GM12878 (cell line): ENCODE results near the gene ALAS1. TPM values are rescaled to one million over a fixed set of nuclear protein-coding genes. Genes with fewer than 3 reads are reported as not detected.

Experiments
- ATAC-seq: fragments of 200-7000 bp; cut with Tn5 transposase; 3 replicates; pipeline ENCODE4 v1.9.1; 2020; ENCODE audit warnings: mild to moderate bottlenecking, moderate library complexity
- BruUV-seq: library from RNA; stranded (reverse); fragments of 400-500 nt; replicated peaks from 2 replicates; lab custom pipeline; 2021; lab: Mats Ljungman, UMichigan
- CTCF ChIA-PET: fragments of 300-600 bp; sonication (Branson Sonifier 250); formaldehyde crosslinking; extraction: SDS; loops from one replicate; lab custom pipeline; 2021; ENCODE audit warnings: inconsistent platforms; lab: Yijun Ruan, JAX
- POLR2A ChIA-PET: fragments of 350-600 bp; formaldehyde crosslinking; extraction: SDS; loops from one replicate; lab custom pipeline; 2021; ENCODE audit warnings: inconsistent platforms; lab: Charles Lee
- RAD21 ChIA-PET: fragments of 300-600 bp; sonication (Branson Sonifier 250); formaldehyde crosslinking; loops from one replicate; lab custom pipeline; 2023; ENCODE audit warnings: antibody characterized with exemption; ENCODE audit not compliant: unreplicated experiment; lab: Charles Lee
- SMC1A ChIA-PET: fragments of 300-600 bp; sonication (Branson Sonifier 250); formaldehyde crosslinking; loops from one replicate; lab custom pipeline; 2023; ENCODE audit not compliant: unreplicated experiment, uncharacterized antibody; lab: Charles Lee
- DNase-seq: peaks from one replicate; pipeline ENCODE4 v3.0.0-alpha.2; 2011; ENCODE audit warnings: low read depth, low spot score
- FAIRE-seq: peaks from 3 replicates; lab custom pipeline; 2011; peaks lifted over from hg19 to GRCh38; lab: Jason Lieb, UNC
- H2AFZ ChIP-seq: 2 replicates; pipeline ENCODE4 v1.6.0; 2011; ENCODE audit warnings: low read depth, low read length, control low read depth; ENCODE audit not compliant: control insufficient read depth
- H3K27ac ChIP-seq: 2 replicates; pipeline ENCODE4 v1.5.1; 2011; ENCODE audit warnings: control low read depth; ENCODE audit not compliant: control insufficient read depth, insufficient read depth
- H3K27me3 ChIP-seq, 2 experiments: replicated peaks in 1 of 2; 2 replicates each; pipeline versions ENCODE4 v1.6.0 to v1.6.1; 2011; ENCODE audit warnings: low read length in 1 of 2; ENCODE audit not compliant: control insufficient read depth in 2 of 2, insufficient read depth in 2 of 2
- H3K36me3 ChIP-seq, 2 experiments: 2 replicates each; pipeline ENCODE4 v1.5.1; 2011; ENCODE audit warnings: low read length in 1 of 2; ENCODE audit not compliant: control insufficient read depth in 2 of 2, insufficient read depth in 2 of 2
- H3K4me1 ChIP-seq: 2 replicates; pipeline ENCODE4 v1.6.1; 2011; ENCODE audit warnings: mild to moderate bottlenecking, low read length, moderate library complexity, mixed read lengths; ENCODE audit not compliant: control insufficient read depth, insufficient read depth
- H3K4me2 ChIP-seq: 2 replicates; pipeline ENCODE4 v1.6.0; 2011; ENCODE audit warnings: control low read depth; ENCODE audit not compliant: control insufficient read depth, insufficient read depth
- H3K4me3 ChIP-seq: fragments of 200-600 bp; sonication (generic); 2 replicates; pipeline ENCODE4 v1.5.1; 2016
- H3K79me2 ChIP-seq: 2 replicates; pipeline ENCODE4 v1.6.0; 2011; ENCODE audit warnings: low read length; ENCODE audit not compliant: control insufficient read depth, insufficient read depth
- H3K9ac ChIP-seq: 2 replicates; pipeline ENCODE4 v1.8.0; 2011; ENCODE audit warnings: low read length, control low read depth, mixed read lengths; ENCODE audit not compliant: control insufficient read depth, insufficient read depth
- H3K9me3 ChIP-seq: replicated peaks from 3 replicates; pipeline ENCODE4 v1.5.1; 2011; ENCODE audit warnings: mild to moderate bottlenecking, low read length; ENCODE audit not compliant: control insufficient read depth, insufficient read depth
- H4K20me1 ChIP-seq: 2 replicates; pipeline ENCODE4 v1.6.0; 2011; ENCODE audit not compliant: control insufficient read depth, insufficient read depth
- ATF7 ChIP-seq: fragments of 450-650 bp; IDR thresholded peaks from 2 replicates; pipeline ENCODE4 v1.6.1; 2016; ENCODE audit warnings: low read depth, mild to moderate bottlenecking
- BRCA1 ChIP-seq: IDR thresholded peaks from 2 replicates; pipeline ENCODE4 v1.6.1; 2011; ENCODE audit warnings: low read depth, low read length, improper control_type of control experiment
- CBFB ChIP-seq: IDR thresholded peaks from 2 replicates; pipeline ENCODE4 v1.6.1; 2016; ENCODE audit warnings: antibody characterized with exemption, low read depth
- CBX5 ChIP-seq: sonication (generic); IDR thresholded peaks from 2 replicates; pipeline ENCODE4 v1.6.1; 2016; ENCODE audit warnings: low read depth, moderate library complexity, mild to moderate bottlenecking, inconsistent platforms
- CREM ChIP-seq: IDR thresholded peaks from 2 replicates; pipeline ENCODE4 v1.6.1; 2014; ENCODE audit warnings: antibody characterized with exemption, low read depth
- FOXK2 ChIP-seq: fragments of 450-650 bp; IDR thresholded peaks from 2 replicates; pipeline ENCODE4 v1.6.1; 2017; ENCODE audit warnings: mild to moderate bottlenecking, moderate library complexity
- SREBF1 ChIP-seq: IDR thresholded peaks from 2 replicates; pipeline ENCODE4 v1.6.1; 2012; ENCODE audit warnings: mild to moderate bottlenecking, low read length
- STAT1 ChIP-seq: fragments of 450-650 bp; conservative IDR thresholded peaks from 2 replicates; pipeline ENCODE4 v1.6.1; 2014; ENCODE audit warnings: antibody characterized with exemption, mild to moderate bottlenecking
- YY1 ChIP-seq: IDR thresholded peaks from 2 replicates; pipeline ENCODE4 v1.6.1; 2011; ENCODE audit warnings: low read depth, mild to moderate bottlenecking, low read length
- ZBED1 ChIP-seq: IDR thresholded peaks from 2 replicates; pipeline ENCODE4 v1.6.1; 2016; ENCODE audit warnings: borderline replicate concordance
- ZBTB40 ChIP-seq: fragments of 450-650 bp; IDR thresholded peaks from 2 replicates; pipeline ENCODE4 v1.6.1; 2016; ENCODE audit warnings: mild to moderate bottlenecking, moderate library complexity, borderline replicate concordance
- WGBS: methylation state at CpG from one replicate; pipeline ENCODE4 v1.1.6; 2016; ENCODE audit warnings: low lambda C conversion rate; ENCODE audit not compliant: insufficient replicate concordance, insufficient coverage; ENCODE audit errors: missing lambda C conversion rate; 5-methylcytosine and 5-hydroxymethylcytosine counted together
- in situ Hi-C: fragments of 300-500 bp; cut with MboI; formaldehyde crosslinking; loops from 9 replicates; pipeline ENCODE4 v1.14.3; 2018; ENCODE audit warnings: mixed read lengths
- intact Hi-C: fragments of 100-400 bp; cut with micrococcal nuclease; formaldehyde crosslinking; loops from one replicate; pipeline ENCODE4 v1.14.2; 2022; ENCODE audit not compliant: unreplicated experiment
- polyA plus RNA-seq, 11 experiments: library from polyadenylated mRNA; depleted of rRNA in 4 of 11; unstranded in 6 of 11; stranded (reverse) in 5 of 11; fragments of >200 nt; fragmentation: Nextera tagmentation in 4 of 11; fragmentation: Illumina TruSeq in 1 of 11; extraction: Ambion mirVana in 4 of 11; extraction: Trizol in 1 of 11; gene quantifications; 1 replicate in 1 of 11; 2 replicates in 10 of 11; pipeline versions ENCODE4 v1.2.1 to v1.2.3, GENCODE V29; 2011 to 2016; ENCODE audit warnings: inconsistent platforms in 2 of 11, missing spikeins in 2 of 11, low read depth in 1 of 11
- total RNA-seq, 4 experiments: library from RNA; depleted of rRNA in 3 of 4; stranded (reverse); fragments of >200 nt in 3 of 4; fragmentation: Illumina TruSeq in 1 of 4; extraction: Trizol in 1 of 4; gene quantifications; 2 replicates each; pipeline versions ENCODE4 v1.2.1 to v1.2.3, GENCODE V29; 2013 to 2021

ALAS1 gene
- total and polyA plus RNA-seq, 10 of the 15 experiments (the other 5 are each of a cell fraction or from before 2014, with no cell fraction given): 69.9 to 115 (median 94.1) TPM

GRCh38 chr3:52198643-52199608 is 966 bp downstream of the ALAS1 start:
- H4K20me1 ChIP-seq: no peaks in the 10 kb centered on the region
- H2AFZ ChIP-seq: peak overlapping the region; percentile 85; the same call in 1 of the 2 replicates
- no peaks in the 10 kb centered on the region for H3K27me3 ChIP-seq
- BruUV-seq: TSS peak; percentile 72
- CTCF ChIA-PET: no interaction called here
- in situ Hi-C loops (no loop called here), intact Hi-C loops (loop anchor here (2.0 kb wide), 1 partner anchor 44 kb away; the partner anchor contains the start of gene POC1A)
- H3K9ac ChIP-seq: peak overlapping the region; percentile 84
- no peaks in the 10 kb centered on the region for H3K9me3 ChIP-seq
- no peak for FAIRE-seq
- RAD21 ChIA-PET: no interaction called here
- peaks cover 24% of the 10 kb centered on the region for H3K79me2 ChIP-seq
- H3K4me1 ChIP-seq: peaks cover 41% of the 10 kb centered on the region
- SMC1A ChIA-PET: interaction anchor here (1.0 kb wide), 1 partner anchor 28 kb away, joined by 3 read pairs; no protein-coding TSS in a partner anchor
- 26% methylated on average over 14 of the region's 14 CpGs for WGBS
- no peak for TF ChIP-seq FOXK2
- no peak for TF ChIP-seq ATF7
- TF ChIP-seq CBFB: no peak
- TF ChIP-seq STAT1: no peak
- no peak for TF ChIP-seq ZBTB40
- no peak for TF ChIP-seq ZBED1
- TF ChIP-seq YY1: no peak
- no peak for TF ChIP-seq BRCA1
- TF ChIP-seq CREM: no peak
- TF ChIP-seq SREBF1: no peak
- no peak for TF ChIP-seq CBX5
- peak; percentile 4; the same call in 1 of the 3 replicates for ATAC-seq
- peak overlapping the region; percentile 99 for H3K4me2 ChIP-seq
- H3K4me3 ChIP-seq: peak overlapping the region; percentile 89
- H3K36me3 ChIP-seq: peaks cover 0 to 10% of the 10 kb centered on the region in 2 experiments; a peak in 2 of 4 replicates
- peak overlapping the region; percentile 71 for H3K27ac ChIP-seq
- POLR2A ChIA-PET: interaction anchor here (0.7 to 1.1 kb wide), 3 partner anchors 10 to 176 kb away, joined by 3 read pairs; partner anchors contain the start of gene TWF2
- DNase-seq: no peak
